GM12878 (cell line): ENCODE data around the gene BSN. TPM values are rescaled to one million over a fixed set of nuclear protein-coding genes. Genes with fewer than 3 reads are reported as not detected.

Experiments used
- BCL11A ChIP-seq: IDR thresholded peaks from 2 replicates; pipeline ENCODE4 v1.6.1; 2011; ENCODE audit warnings: low read depth, low read length
- DPF2 ChIP-seq: fragments of 450-650 bp; IDR thresholded peaks from 2 replicates; pipeline ENCODE4 v1.6.1; 2017; ENCODE audit warnings: mild to moderate bottlenecking
- EED ChIP-seq: sonication (generic); IDR thresholded peaks from 2 replicates; pipeline ENCODE4 v1.6.1; 2016; ENCODE audit warnings: antibody characterized with exemption, low read depth
- EP300 ChIP-seq, 2 experiments: fragments of 150-350 bp in 1 of 2; IDR thresholded peaks; 2 replicates each; pipeline ENCODE4 v1.6.1; 2011 to 2012; ENCODE audit warnings: low read depth in 2 of 2, low read length in 2 of 2, borderline replicate concordance in 1 of 2, improper control_type of control experiment in 1 of 2, inconsistent platforms in 1 of 2; ENCODE audit not compliant: control insufficient read depth in 1 of 2
- ESRRA ChIP-seq: IDR thresholded peaks from 2 replicates; pipeline ENCODE4 v1.6.1; 2012; ENCODE audit warnings: mild to moderate bottlenecking, low read length, improper control_type of control experiment
- GATAD2B ChIP-seq: fragments of 450-650 bp; conservative IDR thresholded peaks from 2 replicates; pipeline ENCODE4 v1.6.1; 2017; ENCODE audit warnings: low read depth, mild to moderate bottlenecking, moderate library complexity
- HCFC1 ChIP-seq: fragments of 150-350 bp; IDR thresholded peaks from 2 replicates; pipeline ENCODE4 v1.6.1; 2014; ENCODE audit warnings: low read length
- IRF4 ChIP-seq: IDR thresholded peaks from 2 replicates; pipeline ENCODE4 v1.6.1; 2011; ENCODE audit warnings: low read depth, low read length
- MYC ChIP-seq: IDR thresholded peaks from 2 replicates; pipeline ENCODE4 v1.6.1; 2011; ENCODE audit warnings: mild to moderate bottlenecking, low read length, moderate library complexity, inconsistent platforms; ENCODE audit not compliant: insufficient read depth, insufficient replicate concordance, insufficient read length, severe bottlenecking
- RAD21 ChIP-seq: IDR thresholded peaks from 2 replicates; pipeline ENCODE4 v1.6.1; 2011; ENCODE audit warnings: mild to moderate bottlenecking, low read depth, low read length, moderate library complexity; ENCODE audit not compliant: insufficient read depth
- RAD51 ChIP-seq: fragments of 450-650 bp; IDR thresholded peaks from 2 replicates; pipeline ENCODE4 v1.6.1; 2016; ENCODE audit warnings: moderate library complexity, mild to moderate bottlenecking, inconsistent platforms
- RELA ChIP-seq: fragments of 450-650 bp; IDR thresholded peaks from 2 replicates; pipeline ENCODE4 v1.8.0; 2014; ENCODE audit warnings: borderline replicate concordance; ENCODE audit not compliant: partially characterized antibody
- SMC3 ChIP-seq: IDR thresholded peaks from 2 replicates; pipeline ENCODE4 v1.6.1; 2011; ENCODE audit warnings: low read length, improper control_type of control experiment, borderline replicate concordance
- SREBF2 ChIP-seq: IDR thresholded peaks from 2 replicates; pipeline ENCODE4 v1.6.1; 2012; ENCODE audit warnings: mild to moderate bottlenecking, low read length
- polyA plus RNA-seq, 11 experiments: library from polyadenylated mRNA; depleted of rRNA in 4 of 11; unstranded in 6 of 11; stranded (reverse) in 5 of 11; fragments of >200 nt; fragmentation: Nextera tagmentation in 4 of 11; fragmentation: Illumina TruSeq in 1 of 11; extraction: Ambion mirVana in 4 of 11; extraction: Trizol in 1 of 11; gene quantifications; 1 replicate in 1 of 11; 2 replicates in 10 of 11; pipeline versions ENCODE4 v1.2.1 to v1.2.3, GENCODE V29; 2011 to 2016; ENCODE audit warnings: inconsistent platforms in 2 of 11, missing spikeins in 2 of 11, low read depth in 1 of 11
- total RNA-seq, 4 experiments: library from RNA; depleted of rRNA in 3 of 4; stranded (reverse); fragments of >200 nt in 3 of 4; fragmentation: Illumina TruSeq in 1 of 4; extraction: Trizol in 1 of 4; gene quantifications; 2 replicates each; pipeline versions ENCODE4 v1.2.1 to v1.2.3, GENCODE V29; 2013 to 2021
- TF ChIP-seq, protein P1 (sequence below): fragments of 450-650 bp; IDR thresholded peaks from 2 replicates; pipeline ENCODE4 v1.6.1; 2017; ENCODE audit warnings: antibody characterized with exemption, mild to moderate bottlenecking, moderate library complexity

Gene BSN
- total and polyA plus RNA-seq, 10 of the 15 experiments (the other 5 are each of a cell fraction or from before 2014, with no cell fraction given) = under 0.01 to 0.19 (median 0.05) TPM; not detected in 1

GRCh38 chr3:49566312-49566711 lies 12.0 kb downstream of the BSN start (continued):
- no peak for TF ChIP-seq SREBF2
- TF ChIP-seq IRF4 = no peak
- no peak for TF ChIP-seq RELA
- no peak for TF ChIP-seq EED
- TF ChIP-seq ESRRA = no peak
- no peak for TF ChIP-seq MYC
- TF ChIP-seq RAD51 = no peak
- no peak for TF ChIP-seq DPF2
- no peak for TF ChIP-seq HCFC1
- no peak for TF ChIP-seq GATAD2B
- TF ChIP-seq EP300 (IDR thresholded peaks at IDR 0.05; ENCODE audit: borderline replicate concordance in 1 of 2, control insufficient read depth in 1 of 2, low read depth in 2 of 2, low read length in 2 of 2) = no peak
- TF ChIP-seq RAD21 = peak; percentile 53
- peak; percentile 9; the same call in 1 of the 2 replicates for TF ChIP-seq SMC3
- TF ChIP-seq BCL11A = no peak
- TF ChIP-seq, protein P1, sequence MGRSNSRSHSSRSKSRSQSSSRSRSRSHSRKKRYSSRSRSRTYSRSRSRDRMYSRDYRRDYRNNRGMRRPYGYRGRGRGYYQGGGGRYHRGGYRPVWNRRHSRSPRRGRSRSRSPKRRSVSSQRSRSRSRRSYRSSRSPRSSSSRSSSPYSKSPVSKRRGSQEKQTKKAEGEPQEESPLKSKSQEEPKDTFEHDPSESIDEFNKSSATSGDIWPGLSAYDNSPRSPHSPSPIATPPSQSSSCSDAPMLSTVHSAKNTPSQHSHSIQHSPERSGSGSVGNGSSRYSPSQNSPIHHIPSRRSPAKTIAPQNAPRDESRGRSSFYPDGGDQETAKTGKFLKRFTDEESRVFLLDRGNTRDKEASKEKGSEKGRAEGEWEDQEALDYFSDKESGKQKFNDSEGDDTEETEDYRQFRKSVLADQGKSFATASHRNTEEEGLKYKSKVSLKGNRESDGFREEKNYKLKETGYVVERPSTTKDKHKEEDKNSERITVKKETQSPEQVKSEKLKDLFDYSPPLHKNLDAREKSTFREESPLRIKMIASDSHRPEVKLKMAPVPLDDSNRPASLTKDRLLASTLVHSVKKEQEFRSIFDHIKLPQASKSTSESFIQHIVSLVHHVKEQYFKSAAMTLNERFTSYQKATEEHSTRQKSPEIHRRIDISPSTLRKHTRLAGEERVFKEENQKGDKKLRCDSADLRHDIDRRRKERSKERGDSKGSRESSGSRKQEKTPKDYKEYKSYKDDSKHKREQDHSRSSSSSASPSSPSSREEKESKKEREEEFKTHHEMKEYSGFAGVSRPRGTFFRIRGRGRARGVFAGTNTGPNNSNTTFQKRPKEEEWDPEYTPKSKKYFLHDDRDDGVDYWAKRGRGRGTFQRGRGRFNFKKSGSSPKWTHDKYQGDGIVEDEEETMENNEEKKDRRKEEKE = no peak
